Measurements from ENCODE around the gene SETBP1. TPM values are rescaled to one million over a fixed set of nuclear protein-coding genes. Genes with fewer than 3 reads are reported as not detected.

Gene SETBP1
- total RNA-seq, 1 experiment from 2014 or later, result 0.05 TPM

- TF ChIP-seq, protein P1, sequence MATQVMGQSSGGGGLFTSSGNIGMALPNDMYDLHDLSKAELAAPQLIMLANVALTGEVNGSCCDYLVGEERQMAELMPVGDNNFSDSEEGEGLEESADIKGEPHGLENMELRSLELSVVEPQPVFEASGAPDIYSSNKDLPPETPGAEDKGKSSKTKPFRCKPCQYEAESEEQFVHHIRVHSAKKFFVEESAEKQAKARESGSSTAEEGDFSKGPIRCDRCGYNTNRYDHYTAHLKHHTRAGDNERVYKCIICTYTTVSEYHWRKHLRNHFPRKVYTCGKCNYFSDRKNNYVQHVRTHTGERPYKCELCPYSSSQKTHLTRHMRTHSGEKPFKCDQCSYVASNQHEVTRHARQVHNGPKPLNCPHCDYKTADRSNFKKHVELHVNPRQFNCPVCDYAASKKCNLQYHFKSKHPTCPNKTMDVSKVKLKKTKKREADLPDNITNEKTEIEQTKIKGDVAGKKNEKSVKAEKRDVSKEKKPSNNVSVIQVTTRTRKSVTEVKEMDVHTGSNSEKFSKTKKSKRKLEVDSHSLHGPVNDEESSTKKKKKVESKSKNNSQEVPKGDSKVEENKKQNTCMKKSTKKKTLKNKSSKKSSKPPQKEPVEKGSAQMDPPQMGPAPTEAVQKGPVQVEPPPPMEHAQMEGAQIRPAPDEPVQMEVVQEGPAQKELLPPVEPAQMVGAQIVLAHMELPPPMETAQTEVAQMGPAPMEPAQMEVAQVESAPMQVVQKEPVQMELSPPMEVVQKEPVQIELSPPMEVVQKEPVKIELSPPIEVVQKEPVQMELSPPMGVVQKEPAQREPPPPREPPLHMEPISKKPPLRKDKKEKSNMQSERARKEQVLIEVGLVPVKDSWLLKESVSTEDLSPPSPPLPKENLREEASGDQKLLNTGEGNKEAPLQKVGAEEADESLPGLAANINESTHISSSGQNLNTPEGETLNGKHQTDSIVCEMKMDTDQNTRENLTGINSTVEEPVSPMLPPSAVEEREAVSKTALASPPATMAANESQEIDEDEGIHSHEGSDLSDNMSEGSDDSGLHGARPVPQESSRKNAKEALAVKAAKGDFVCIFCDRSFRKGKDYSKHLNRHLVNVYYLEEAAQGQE (IDR thresholded peaks at IDR 0.05; ENCODE audit: low read depth), result no peak
- no peak for TF ChIP-seq CEBPB (IDR thresholded peaks at IDR 0.05; ENCODE audit: low read depth)
- TF ChIP-seq RAD21 (IDR thresholded peaks at IDR 0.05; ENCODE audit: low read depth), result no peak
- TF ChIP-seq JUND (IDR thresholded peaks at IDR 0.05), result no peak
- no peak for TF ChIP-seq SIN3A (IDR thresholded peaks at IDR 0.05; ENCODE audit: low read depth)
Measured at GRCh38 chr18:45059695-45060094, 379.0 kb downstream of the SETBP1 start (continued).

- H3K9me3 ChIP-seq (ENCODE audit: control insufficient read depth in 1 of 2, insufficient read depth in 1 of 2, low read depth in 1 of 2, low read length in 2 of 2), result peaks cover 5 to 18% of the 10 kb centered on the region in 2 experiments; a peak in 2 of 4 replicates
- BruUV-seq (replicated peaks), result no TSS peak
- H3K36me3 ChIP-seq (ENCODE audit: control insufficient read depth in 1 of 2, insufficient read depth in 2 of 2, low read length in 2 of 2), result no peaks in the 10 kb centered on the region
- no peak for DNase-seq (ENCODE audit: low read depth, low spot score)
- no peak for TF ChIP-seq FOSL1 (IDR thresholded peaks at IDR 0.05; ENCODE audit: low read depth)
- TF ChIP-seq, protein P2, sequence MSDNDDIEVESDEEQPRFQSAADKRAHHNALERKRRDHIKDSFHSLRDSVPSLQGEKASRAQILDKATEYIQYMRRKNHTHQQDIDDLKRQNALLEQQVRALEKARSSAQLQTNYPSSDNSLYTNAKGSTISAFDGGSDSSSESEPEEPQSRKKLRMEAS (IDR thresholded peaks at IDR 0.05), result no peak
- no peak for TF ChIP-seq SP1 (IDR thresholded peaks at IDR 0.05; ENCODE audit: low read depth)
- TF ChIP-seq POLR2A (IDR thresholded peaks at IDR 0.05; ENCODE audit: borderline replicate concordance, extremely low read depth, insufficient read depth, insufficient read length), result no peak
- no peak for TF ChIP-seq TCF7L2 (IDR thresholded peaks at IDR 0.05; ENCODE audit: borderline replicate concordance, extremely low read depth, insufficient read depth, insufficient read length)
- no peak for TF ChIP-seq EGR1 (IDR thresholded peaks at IDR 0.05; ENCODE audit: low read depth)
- TF ChIP-seq, protein P3, sequence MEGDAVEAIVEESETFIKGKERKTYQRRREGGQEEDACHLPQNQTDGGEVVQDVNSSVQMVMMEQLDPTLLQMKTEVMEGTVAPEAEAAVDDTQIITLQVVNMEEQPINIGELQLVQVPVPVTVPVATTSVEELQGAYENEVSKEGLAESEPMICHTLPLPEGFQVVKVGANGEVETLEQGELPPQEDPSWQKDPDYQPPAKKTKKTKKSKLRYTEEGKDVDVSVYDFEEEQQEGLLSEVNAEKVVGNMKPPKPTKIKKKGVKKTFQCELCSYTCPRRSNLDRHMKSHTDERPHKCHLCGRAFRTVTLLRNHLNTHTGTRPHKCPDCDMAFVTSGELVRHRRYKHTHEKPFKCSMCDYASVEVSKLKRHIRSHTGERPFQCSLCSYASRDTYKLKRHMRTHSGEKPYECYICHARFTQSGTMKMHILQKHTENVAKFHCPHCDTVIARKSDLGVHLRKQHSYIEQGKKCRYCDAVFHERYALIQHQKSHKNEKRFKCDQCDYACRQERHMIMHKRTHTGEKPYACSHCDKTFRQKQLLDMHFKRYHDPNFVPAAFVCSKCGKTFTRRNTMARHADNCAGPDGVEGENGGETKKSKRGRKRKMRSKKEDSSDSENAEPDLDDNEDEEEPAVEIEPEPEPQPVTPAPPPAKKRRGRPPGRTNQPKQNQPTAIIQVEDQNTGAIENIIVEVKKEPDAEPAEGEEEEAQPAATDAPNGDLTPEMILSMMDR (IDR thresholded peaks at IDR 0.05 in 2 of 3, conservative IDR thresholded peaks at IDR 0.05 in 1 of 3; ENCODE audit: borderline replicate concordance in 1 of 3, insufficient read depth in 1 of 3, low read depth in 2 of 3, low read length in 2 of 3), result no peak
- no peak for TF ChIP-seq ATF3 (IDR thresholded peaks at IDR 0.05)
- TF ChIP-seq, protein P1 (IDR thresholded peaks at IDR 0.05; ENCODE audit: low read depth), result no peak
- TF ChIP-seq POLR2AphosphoS5 (IDR thresholded peaks at IDR 0.05; ENCODE audit: low read depth, low read length), result no peak
- no peak for TF ChIP-seq RAD21 (IDR thresholded peaks at IDR 0.05; ENCODE audit: low read depth)
- no peak for TF ChIP-seq JUND (IDR thresholded peaks at IDR 0.05)
- TF ChIP-seq CEBPB (IDR thresholded peaks at IDR 0.05; ENCODE audit: low read depth), result no peak
- H3K4me2 ChIP-seq (ENCODE audit: low read length), result no peak overlapping the region
- ChIA-PET CTCF (no interaction called here), RAD21 (ENCODE audit: low non-redundant PET in 1 of 2, low total read pairs in 2 of 2, uncharacterized antibody in 2 of 2, unreplicated experiment in 2 of 2) (no interaction called here), POLR2A (no interaction called here)
- no peaks in the 10 kb centered on the region for H3K27me3 ChIP-seq (ENCODE audit: insufficient read depth, low read length)
- no peaks in the 10 kb centered on the region for H4K20me1 ChIP-seq (ENCODE audit: insufficient read depth)
- intact Hi-C loops (cut with micrococcal nuclease), result no loop called here
- ATAC-seq, result no peak
- no peaks in the 10 kb centered on the region for H3K79me2 ChIP-seq (ENCODE audit: insufficient read depth, low read length)
- no peaks in the 10 kb centered on the region for H3K4me1 ChIP-seq (ENCODE audit: control insufficient read depth in 1 of 2, insufficient read depth in 2 of 2, low read length in 2 of 2)
- H3K9ac ChIP-seq (ENCODE audit: low read length), result no peak overlapping the region
- H3K27ac ChIP-seq (ENCODE audit: low read depth, low read length), result no peak overlapping the region
- no peaks in the 10 kb centered on the region for H3K9me2 ChIP-seq (ENCODE audit: insufficient read depth)
- H2AFZ ChIP-seq (ENCODE audit: low read depth, low read length, poor library complexity, severe bottlenecking), result no peak overlapping the region
- no peak overlapping the region for H3K4me3 ChIP-seq (replicated peaks in 1 of 2; ENCODE audit: low read depth in 1 of 2, low read length in 2 of 2)
Measured at GRCh38 chr18:45060102-45060501, 379.4 kb downstream of the SETBP1 start.
